ENCODE data around the gene JAK3.

- TF ChIP-seq PHF8 (IDR thresholded peaks at IDR 0.05; ENCODE audit: borderline replicate concordance, low read depth) (no peak), RFX5 (IDR thresholded peaks at IDR 0.05) (no peak), CTCF (IDR thresholded peaks at IDR 0.05) (no peak), MAX (IDR thresholded peaks at IDR 0.05) (no peak), HMGXB4 (CRISPR knock-in tag; IDR thresholded peaks at IDR 0.05; ENCODE audit: borderline replicate concordance) (no peak), REST (IDR thresholded peaks at IDR 0.05) (no peak), POLR2A (IDR thresholded peaks at IDR 0.05; ENCODE audit: low read length) (no peak), EP300 (IDR thresholded peaks at IDR 0.05) (no peak), USF2 (IDR thresholded peaks at IDR 0.05) (no peak), EHMT2 (IDR thresholded peaks at IDR 0.05; ENCODE audit: low read depth) (no peak)
Observed at GRCh38 chr19:17832443-17833208, 15.2 kb downstream of the JAK3 start.
